Testis (tissue), 2 donors: ENCODE measurements around the gene CCM2L.

Source experiments
- CTCF ChIP-seq, 3 experiments: fragments of 450-650 bp in 2 of 3; fragments of 200-600 bp in 1 of 3; sonication (generic) in 1 of 3; IDR thresholded peaks; one replicate each; pipeline ENCODE4 v1.5.1; 2016 to 2019; ENCODE audit warnings: antibody characterized with exemption in 3 of 3, mild to moderate bottlenecking in 2 of 3, moderate library complexity in 1 of 3
- POLR2A ChIP-seq: fragments of 450-650 bp; IDR thresholded peaks from one replicate; pipeline ENCODE4 v1.6.1; 2017; ENCODE audit warnings: antibody characterized with exemption, mild to moderate bottlenecking, moderate library complexity

- no peak for TF ChIP-seq CTCF (IDR thresholded peaks at IDR 0.05)
- no peak for TF ChIP-seq POLR2A
Measured at GRCh38 chr20:32051720-32052089, 41.5 kb downstream of the CCM2L start.
